Activated CD8-positive, alpha-beta T cell treated with anti-CD3 and anti-CD28 coated beads, Interleukin-2, amount 10 ng/mL, durations not matched to agents 7 days and 5 days (primary cell): ENCODE measurements around the gene APOH. TPM values are rescaled to one million over a fixed set of nuclear protein-coding genes. Genes with fewer than 3 reads are reported as not detected.

Experiments
- ATAC-seq: fragments of 150-1000 bp; cut with Tn5 transposase; one replicate; pipeline ENCODE4 v1.10.0; 2021; ENCODE audit warnings: moderate library complexity
- CTCF ChIA-PET: fragments of 350-600 bp; sonication (Branson Sonifier 250); formaldehyde crosslinking; loops from one replicate; lab custom pipeline; 2021; ENCODE audit warnings: antibody characterized with exemption; lab: Charles Lee
- POLR2A ChIA-PET: fragments of 350-600 bp; sonication (Branson Sonifier 250); formaldehyde crosslinking; loops from one replicate; lab custom pipeline; 2021; ENCODE audit warnings: antibody characterized with exemption; lab: Charles Lee
- DNase-seq: peaks from one replicate; pipeline ENCODE4 v3.0.0-alpha.2; 2020
- H3K27ac Mint-ChIP-seq: one replicate; pipeline ENCODE4 v1.8.0; 2021; ENCODE audit warnings: mild to moderate bottlenecking, mixed read lengths
- H3K27me3 Mint-ChIP-seq: one replicate; pipeline ENCODE4 v1.8.0; 2021; ENCODE audit warnings: low read depth, mixed read lengths
- H3K36me3 Mint-ChIP-seq: one replicate; pipeline ENCODE4 v1.8.0; 2021; ENCODE audit warnings: low read depth, mixed read lengths
- H3K4me1 Mint-ChIP-seq: one replicate; pipeline ENCODE4 v1.8.0; 2021; ENCODE audit warnings: low read depth, mixed read lengths
- H3K4me3 Mint-ChIP-seq: one replicate; pipeline ENCODE4 v1.8.0; 2021; ENCODE audit warnings: mild to moderate bottlenecking, mixed read lengths
- H3K9me3 Mint-ChIP-seq: one replicate; pipeline ENCODE4 v1.8.0; 2022; ENCODE audit warnings: mixed read lengths; ENCODE audit not compliant: insufficient read depth
- total RNA-seq, 2 experiments: library from RNA; stranded (reverse); gene quantifications; one replicate each; pipeline ENCODE4 v1.2.3, GENCODE V29; 2021

The APOH gene
- total RNA-seq, 2 experiments from 2014 or later = not detected

DNA sequence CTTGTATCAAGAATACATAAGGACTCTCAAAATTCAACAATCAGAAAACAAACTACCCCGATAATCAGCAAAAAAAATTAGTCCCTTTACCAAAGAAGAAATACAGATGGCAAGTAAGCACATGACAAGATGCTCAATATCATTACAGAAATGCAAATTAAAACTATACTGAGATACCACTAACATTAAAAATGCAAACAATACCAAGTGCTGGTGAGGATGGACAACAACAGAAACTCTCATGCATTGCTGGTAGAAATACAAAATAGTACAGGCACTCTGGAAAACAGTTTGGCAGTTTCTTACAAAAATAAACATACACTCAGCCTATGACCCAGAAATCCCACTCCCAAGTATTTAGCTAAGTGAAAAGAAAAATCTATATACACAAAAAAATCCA lies 44.8 kb downstream of the APOH start:
- H3K36me3 Mint-ChIP-seq = no peaks in the 10 kb centered on the region
- CTCF ChIA-PET = interaction anchor here (1.0 kb wide), 1 partner anchor 19 kb away, joined by 3 read pairs; no protein-coding TSS in a partner anchor
- H3K27me3 Mint-ChIP-seq = peaks cover 7% of the 10 kb centered on the region
- ATAC-seq (no peak), DNase-seq (no peak)
- no peaks in the 10 kb centered on the region for H3K4me1 Mint-ChIP-seq
- H3K4me3 Mint-ChIP-seq = no peak overlapping the region
- no peak overlapping the region for H3K27ac Mint-ChIP-seq
- POLR2A ChIA-PET = interaction anchor here (0.7 kb wide), 1 partner anchor 10 kb away, joined by 3 read pairs; no protein-coding TSS in a partner anchor
- H3K9me3 Mint-ChIP-seq = no peaks in the 10 kb centered on the region

GRCh38 chr17:66183529-66183928 lies 45.7 kb downstream of the APOH start:
- DNase-seq (no peak), ATAC-seq (no peak)
- Mint-ChIP-seq H3K27ac (no peak overlapping the region), H3K36me3 (no peaks in the 10 kb centered on the region), H3K4me3 (no peak overlapping the region), H3K4me1 (no peaks in the 10 kb centered on the region), H3K27me3 (peaks cover 8% of the 10 kb centered on the region), H3K9me3 (no peaks in the 10 kb centered on the region)
- CTCF ChIA-PET = interaction anchor here (1.0 kb wide), 1 partner anchor 18 kb away, joined by 3 read pairs; no protein-coding TSS in a partner anchor
- POLR2A ChIA-PET = no interaction called here

DNA sequence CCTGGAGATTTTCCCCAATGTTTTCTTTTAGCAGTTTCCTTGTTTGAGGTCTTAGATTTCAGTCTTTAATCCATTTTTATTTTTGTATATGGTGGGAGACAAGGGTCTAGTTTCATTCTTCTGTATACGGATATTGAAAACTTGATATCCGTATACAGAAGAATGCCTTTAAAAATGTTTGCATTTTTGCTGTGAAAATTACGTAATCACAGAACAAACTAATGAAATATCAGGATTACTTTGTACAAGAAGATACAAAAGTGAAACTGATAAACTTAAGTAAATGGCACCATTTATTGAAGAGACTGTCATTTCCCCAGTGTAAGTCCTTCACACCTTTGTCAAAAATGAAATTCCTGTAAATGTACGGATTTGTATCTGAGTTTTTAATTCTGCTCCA lies 50.6 kb downstream of the APOH start:
- ATAC-seq = no peak
- POLR2A ChIA-PET = no interaction called here
- H3K9me3 Mint-ChIP-seq = no peaks in the 10 kb centered on the region

GRCh38 chr17:66177048-66177447 lies 52.2 kb downstream of the APOH start:
- Mint-ChIP-seq H3K27ac (no peak overlapping the region), H3K4me3 (no peak overlapping the region), H3K36me3 (no peaks in the 10 kb centered on the region), H3K27me3 (peaks cover 24% of the 10 kb centered on the region), H3K9me3 (no peaks in the 10 kb centered on the region), H3K4me1 (no peaks in the 10 kb centered on the region)
- POLR2A ChIA-PET = no interaction called here
- CTCF ChIA-PET = no interaction called here
- ATAC-seq (no peak), DNase-seq (no peak)

More for the DNA sequence above, 50.6 kb downstream of the APOH start:
- Mint-ChIP-seq H3K36me3 (no peaks in the 10 kb centered on the region), H3K27me3 (peaks cover 18% of the 10 kb centered on the region), H3K27ac (no peak overlapping the region), H3K4me1 (no peaks in the 10 kb centered on the region), H3K4me3 (no peak overlapping the region)
- DNase-seq = no peak
- CTCF ChIA-PET = no interaction called here

DNA sequence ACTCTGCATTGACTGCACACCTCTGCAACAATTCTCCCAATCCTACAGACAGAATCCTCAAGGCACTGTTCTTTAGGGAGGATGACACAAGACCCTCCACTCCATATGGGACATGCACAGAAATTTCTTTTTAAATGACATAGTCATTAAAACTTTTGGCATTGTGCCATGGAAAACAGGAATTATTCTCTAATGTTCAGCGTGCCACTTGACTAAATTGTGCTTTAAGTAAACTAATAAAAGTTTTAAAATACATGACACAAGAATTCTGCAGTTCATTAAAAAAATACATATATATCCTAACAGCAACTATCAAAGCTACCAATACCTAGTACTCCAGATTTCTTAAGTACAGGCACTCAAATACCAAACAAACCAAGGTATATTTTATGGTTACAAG lies 53.3 kb downstream of the APOH start:
- ChIA-PET POLR2A (no interaction called here), CTCF (no interaction called here)
- H3K27ac Mint-ChIP-seq = no peak overlapping the region
- H3K4me1 Mint-ChIP-seq = no peaks in the 10 kb centered on the region
- H3K36me3 Mint-ChIP-seq = no peaks in the 10 kb centered on the region
- H3K9me3 Mint-ChIP-seq = no peaks in the 10 kb centered on the region
- H3K27me3 Mint-ChIP-seq = peaks cover 25% of the 10 kb centered on the region
- H3K4me3 Mint-ChIP-seq = no peak overlapping the region
- no peak for DNase-seq
- no peak for ATAC-seq

DNA sequence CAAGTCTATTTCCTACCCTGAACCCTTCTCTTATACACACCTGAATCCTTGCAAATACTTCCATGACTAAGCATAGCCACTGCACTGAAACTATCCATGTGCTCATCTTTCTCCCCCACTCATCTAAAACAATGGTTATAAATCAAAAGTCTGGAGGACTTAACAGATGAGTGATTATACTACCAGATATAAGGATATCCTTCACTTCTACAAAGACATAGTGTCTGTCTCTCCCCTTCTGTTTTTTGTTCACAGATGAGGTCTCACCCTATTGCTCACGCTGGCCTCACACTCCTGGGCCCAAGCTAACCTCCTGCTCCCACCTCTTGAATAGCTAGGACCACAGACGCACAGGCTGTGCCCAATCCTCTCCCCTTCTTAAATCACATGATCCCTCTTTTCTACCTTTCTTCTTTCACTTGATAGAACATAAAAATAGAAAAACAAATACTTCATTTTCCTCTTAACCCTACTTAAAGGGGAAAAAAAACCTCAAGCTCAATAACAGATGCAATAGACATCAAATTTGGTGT lies 56.5 kb downstream of the APOH start:
- ChIA-PET CTCF (no interaction called here), POLR2A (no interaction called here)
- no peaks in the 10 kb centered on the region for H3K36me3 Mint-ChIP-seq
- H3K27ac Mint-ChIP-seq = no peak overlapping the region
- no peak for DNase-seq
- no peak overlapping the region for H3K4me3 Mint-ChIP-seq
- peaks cover 12% of the 10 kb centered on the region for H3K27me3 Mint-ChIP-seq
- H3K4me1 Mint-ChIP-seq = no peaks in the 10 kb centered on the region
- H3K9me3 Mint-ChIP-seq = no peaks in the 10 kb centered on the region
- ATAC-seq = no peak

DNA sequence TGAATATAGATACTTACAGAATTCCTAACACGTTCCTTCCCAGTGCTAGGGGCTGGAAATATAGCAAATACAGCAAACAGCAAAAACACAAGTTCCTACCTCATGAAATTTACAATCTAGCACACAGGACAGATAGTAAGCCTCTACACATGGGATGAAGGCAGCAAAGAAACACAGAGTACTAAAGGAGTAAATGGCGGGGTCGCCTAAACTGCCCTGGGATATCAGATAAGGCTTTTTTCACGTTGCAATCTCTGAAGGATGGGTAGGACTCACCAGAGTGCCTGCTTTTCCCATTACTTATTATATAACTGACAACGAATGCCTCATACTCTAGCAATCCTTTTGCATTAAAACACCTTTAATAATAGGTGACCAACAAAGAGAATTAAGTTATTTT lies 57.1 kb downstream of the APOH start:
- Mint-ChIP-seq H3K4me3 (no peak overlapping the region), H3K36me3 (no peaks in the 10 kb centered on the region), H3K27me3 (peaks cover 9% of the 10 kb centered on the region), H3K4me1 (no peaks in the 10 kb centered on the region), H3K9me3 (no peaks in the 10 kb centered on the region), H3K27ac (no peak overlapping the region)
- no peak for ATAC-seq
- CTCF ChIA-PET = no interaction called here
- POLR2A ChIA-PET = no interaction called here
- no peak for DNase-seq

DNA sequence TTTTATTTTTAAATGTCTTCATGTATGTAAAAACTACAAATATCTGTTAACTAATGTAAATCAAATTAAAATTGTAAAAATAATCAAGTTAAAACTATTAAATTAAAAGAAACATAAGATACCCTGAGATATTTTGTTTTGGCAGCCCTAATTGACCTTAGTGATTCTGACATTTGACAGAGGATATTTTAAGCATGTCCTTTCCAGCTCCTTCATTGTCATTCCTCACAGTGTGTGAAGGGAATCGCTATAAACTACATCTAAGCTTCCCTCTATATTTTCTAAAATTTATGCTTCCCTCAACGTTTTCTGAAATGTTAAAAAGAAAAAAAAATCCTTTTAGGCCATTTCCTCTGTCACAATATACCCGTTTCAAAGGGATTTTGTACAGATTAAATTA lies 57.5 kb downstream of the APOH start:
- Mint-ChIP-seq H3K27ac (no peak overlapping the region), H3K4me1 (no peaks in the 10 kb centered on the region), H3K9me3 (no peaks in the 10 kb centered on the region), H3K36me3 (no peaks in the 10 kb centered on the region), H3K27me3 (peaks cover 9% of the 10 kb centered on the region), H3K4me3 (no peak overlapping the region)
- ChIA-PET POLR2A (no interaction called here), CTCF (no interaction called here)
- DNase-seq = no peak
- no peak for ATAC-seq

- Mint-ChIP-seq H3K27ac (no peak overlapping the region), H3K9me3 (no peaks in the 10 kb centered on the region), H3K4me1 (no peaks in the 10 kb centered on the region), H3K27me3 (peaks cover 9% of the 10 kb centered on the region), H3K4me3 (no peak overlapping the region), H3K36me3 (no peaks in the 10 kb centered on the region)
- CTCF ChIA-PET = no interaction called here
- no peak for DNase-seq
- no peak for ATAC-seq
- POLR2A ChIA-PET = no interaction called here
These were observed 58.0 kb downstream of the APOH start for GRCh38 chr17:66171172-66171571.

DNA sequence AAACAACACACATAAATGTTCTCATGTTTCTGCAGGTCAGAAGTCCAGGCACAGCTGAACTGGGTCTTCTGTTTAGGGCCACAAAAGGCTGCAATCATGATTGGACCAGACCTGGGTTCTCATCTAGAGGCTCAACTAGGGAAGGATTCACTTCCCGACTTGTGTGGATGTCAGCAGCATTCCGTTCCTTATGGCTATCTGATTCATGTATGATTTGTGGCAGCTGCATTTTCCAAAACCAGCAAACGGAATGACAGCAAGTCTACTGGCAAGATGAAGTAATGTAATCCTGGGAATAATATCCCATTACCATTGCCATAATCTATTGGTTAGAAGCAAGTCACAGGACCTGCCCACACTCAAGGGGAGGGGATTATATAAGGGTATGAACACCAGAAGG lies 59.4 kb downstream of the APOH start:
- Mint-ChIP-seq H3K4me3 (no peak overlapping the region), H3K27ac (no peak overlapping the region), H3K4me1 (no peaks in the 10 kb centered on the region), H3K27me3 (peaks cover 6% of the 10 kb centered on the region), H3K9me3 (no peaks in the 10 kb centered on the region), H3K36me3 (no peaks in the 10 kb centered on the region)
- CTCF ChIA-PET = no interaction called here
- no peak for DNase-seq
- ATAC-seq = no peak
- POLR2A ChIA-PET = no interaction called here

- ChIA-PET CTCF (interaction anchor here (1.1 to 1.3 kb wide), 2 partner anchors 16 to 873 kb away, joined by 5 read pairs; no protein-coding TSS in a partner anchor), POLR2A (no interaction called here)
- H3K4me3 Mint-ChIP-seq = no peak overlapping the region
- H3K36me3 Mint-ChIP-seq = no peaks in the 10 kb centered on the region
- no peak for DNase-seq
- peaks cover 2% of the 10 kb centered on the region for H3K27me3 Mint-ChIP-seq
- no peak for ATAC-seq
- H3K4me1 Mint-ChIP-seq = no peaks in the 10 kb centered on the region
- H3K27ac Mint-ChIP-seq = no peak overlapping the region
- H3K9me3 Mint-ChIP-seq = no peaks in the 10 kb centered on the region
These were observed 61.9 kb downstream of the APOH start for GRCh38 chr17:66167189-66167815.

DNA sequence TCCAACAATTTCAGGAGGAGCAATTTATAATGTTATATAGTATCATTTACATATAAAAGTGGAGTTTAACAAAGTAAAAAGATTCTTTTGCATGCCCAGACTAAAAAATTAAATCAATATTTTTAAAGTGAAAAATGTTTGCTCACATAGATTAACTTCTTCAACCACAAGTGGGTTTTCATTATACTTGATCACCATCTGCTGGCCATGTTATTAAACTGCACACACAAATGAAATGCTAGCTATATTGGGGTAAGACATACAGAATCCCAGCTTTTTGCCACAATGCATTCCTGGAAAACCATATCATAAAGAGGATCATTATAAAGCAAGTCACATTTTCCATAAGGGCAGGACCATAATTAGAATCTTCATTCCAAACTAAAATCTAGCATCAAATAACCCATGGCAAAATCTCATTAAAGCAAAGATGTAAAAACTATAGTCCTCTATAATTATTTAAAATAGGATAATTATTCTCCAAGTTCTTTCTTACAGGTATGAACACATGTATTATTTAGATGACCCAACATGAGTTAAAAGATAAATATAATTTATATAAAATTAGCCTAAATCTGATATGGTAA lies 63.6 kb downstream of the APOH start:
- Mint-ChIP-seq H3K4me1 (no peaks in the 10 kb centered on the region), H3K27me3 (peaks cover 4% of the 10 kb centered on the region), H3K9me3 (no peaks in the 10 kb centered on the region), H3K36me3 (no peaks in the 10 kb centered on the region), H3K27ac (no peak overlapping the region), H3K4me3 (no peak overlapping the region)
- ATAC-seq (no peak), DNase-seq (peak; percentile 37)
- CTCF ChIA-PET = interaction anchor here (0.7 to 4.5 kb wide), 9 partner anchors 16 to 936 kb away, joined by 3 to 32 read pairs (median 3); no protein-coding TSS in a partner anchor
- POLR2A ChIA-PET = no interaction called here
